NOMO-1 (cell line): ENCODE measurements around the gene SCT.

Source experiments
- DNase-seq, 2 experiments: peaks; one replicate each; lab custom pipeline; 2025; ENCODE audit not compliant: unreplicated experiment in 2 of 2; lab: John Stamatoyannopoulos, UW

The SCT gene

GRCh38 chr11:589798-590197 lies 37.2 kb downstream of the SCT start:
- DNase-seq, result no peak

DNA sequence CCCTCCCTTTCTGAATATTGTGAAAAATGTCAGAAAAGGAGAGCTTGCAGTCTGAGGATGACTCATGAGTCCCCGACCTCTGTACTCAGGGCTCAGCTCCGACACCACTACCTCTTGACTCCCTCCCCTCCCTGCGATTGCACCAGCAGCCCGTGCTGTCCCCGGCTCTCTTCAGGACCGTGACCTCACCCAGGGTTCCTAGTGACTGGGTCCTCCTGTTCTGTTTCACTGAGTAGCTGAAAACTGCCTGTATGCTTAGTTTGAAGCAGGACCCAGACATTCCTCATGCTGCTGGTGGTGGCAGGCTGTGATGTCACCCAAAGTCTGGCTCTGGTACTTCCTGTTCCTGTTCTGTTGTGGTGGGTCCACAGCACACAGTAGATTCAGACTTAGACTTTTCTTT lies 39.0 kb downstream of the SCT start:
- peak; percentile 84 to 92 for DNase-seq

GRCh38 chr11:587546-587945 lies 39.4 kb downstream of the SCT start:
- no peak for DNase-seq

- no peak for DNase-seq
These were observed 40.3 kb downstream of the SCT start for GRCh38 chr11:586376-587316.

DNA sequence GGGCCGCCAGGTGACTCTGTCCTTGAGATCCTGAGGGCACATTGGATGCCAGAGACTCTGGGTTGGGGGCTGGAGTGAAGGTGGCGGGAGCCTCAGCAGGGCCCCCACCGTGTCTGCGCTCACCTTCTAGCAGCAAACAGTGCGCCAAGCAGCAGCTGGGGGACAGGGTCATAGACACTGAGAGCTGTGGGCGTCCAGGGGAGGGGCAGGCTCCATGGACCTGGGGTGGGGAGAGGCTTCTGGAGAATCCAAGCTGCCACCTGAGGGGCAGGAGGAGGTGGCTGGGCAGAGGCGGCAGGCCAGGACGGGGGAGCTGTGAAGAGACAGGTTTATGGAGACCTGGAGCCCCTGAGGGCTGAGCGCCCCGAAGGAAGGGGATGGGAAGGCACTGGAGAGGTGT lies 42.7 kb downstream of the SCT start:
- no peak for DNase-seq

- DNase-seq, result no peak
These were observed 45.2 kb downstream of the SCT start for GRCh38 chr11:581752-582151.

- DNase-seq, result no peak
These were observed 45.6 kb downstream of the SCT start for GRCh38 chr11:581342-581741.

- DNase-seq, result no peak
These were observed 47.0 kb downstream of the SCT start for GRCh38 chr11:579830-580601.

DNA sequence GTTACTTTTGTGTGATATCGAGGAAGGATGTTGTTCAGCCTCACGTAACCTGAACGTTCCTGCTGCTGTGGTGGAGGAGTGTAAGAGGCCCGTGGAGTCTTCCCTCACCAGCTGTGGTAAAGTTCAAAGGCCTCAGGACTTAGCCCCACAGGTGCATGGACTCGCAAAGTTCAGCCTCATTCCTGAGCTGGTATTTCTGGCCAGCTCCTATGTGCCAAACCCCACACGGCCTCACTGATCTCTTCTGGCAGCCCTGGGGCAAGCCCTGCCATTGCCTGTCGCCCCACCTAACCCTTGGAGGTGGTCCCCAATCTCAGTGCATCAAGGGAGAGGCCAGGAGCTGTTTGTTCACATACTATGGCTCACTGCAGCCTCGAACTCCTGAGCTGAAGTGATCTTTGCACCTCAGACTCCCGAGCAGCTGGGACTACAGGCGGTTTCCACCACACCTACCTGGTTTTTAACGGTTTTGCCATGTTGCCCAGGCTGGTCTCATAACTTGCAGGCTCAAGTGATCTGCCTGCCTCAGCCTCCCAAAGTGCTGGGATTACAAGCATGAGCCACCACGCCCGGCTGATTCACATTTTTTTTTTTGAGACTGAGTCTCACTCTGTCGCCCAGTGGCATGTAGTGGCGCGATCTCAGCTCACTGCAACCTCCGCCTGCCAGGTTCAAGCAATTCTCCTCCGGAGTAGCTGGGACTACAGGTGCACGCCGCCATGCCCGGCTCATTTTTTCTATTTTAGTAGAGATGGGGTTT lies 48.5 kb downstream of the SCT start:
- DNase-seq, result no peak

DNA sequence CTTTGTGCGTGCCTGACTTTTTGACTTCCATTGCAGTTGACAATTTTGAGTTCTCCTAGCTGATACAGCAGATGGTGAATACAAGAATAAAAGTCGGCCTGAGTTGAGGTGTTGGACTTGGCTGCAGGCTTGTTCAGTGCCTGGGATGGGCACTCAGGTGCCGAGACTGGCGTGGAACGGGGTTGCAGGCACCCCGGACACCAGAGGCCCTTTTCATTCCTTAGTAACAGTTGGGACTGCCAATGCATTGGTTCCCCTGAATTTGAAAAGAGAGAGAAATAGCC lies 49.4 kb downstream of the SCT start:
- no peak for DNase-seq

- DNase-seq, result peak in 1 of 2 experiments; percentile 6
These were observed 50.0 kb downstream of the SCT start for GRCh38 chr11:576811-577610.
